DOHH2 (cell line): ENCODE results near the gene SERINC3.

ENCODE experiments used
- CTCF ChIP-seq: fragments of 200-600 bp; sonication (generic); IDR thresholded peaks from one replicate; pipeline ENCODE4 v1.5.1; 2014; ENCODE audit warnings: antibody characterized with exemption, mild to moderate bottlenecking, low read depth, low read length; ENCODE audit not compliant: poor library complexity, severe bottlenecking
- EZH2phosphoT487 ChIP-seq: fragments of 200-600 bp; sonication (generic); IDR thresholded peaks from 2 replicates; pipeline ENCODE4 v1.6.1; 2017; ENCODE audit warnings: borderline replicate concordance, mild to moderate bottlenecking, antibody characterized with exemption, low read length, moderate library complexity, mixed read lengths

- TF ChIP-seq CTCF, result no peak
- TF ChIP-seq EZH2phosphoT487, result no peak
Measured at GRCh38 chr20:44570367-44570766, 48.5 kb upstream of the SERINC3 start.
